ENCODE data around the gene CDH13.

Gene CDH13

DNA sequence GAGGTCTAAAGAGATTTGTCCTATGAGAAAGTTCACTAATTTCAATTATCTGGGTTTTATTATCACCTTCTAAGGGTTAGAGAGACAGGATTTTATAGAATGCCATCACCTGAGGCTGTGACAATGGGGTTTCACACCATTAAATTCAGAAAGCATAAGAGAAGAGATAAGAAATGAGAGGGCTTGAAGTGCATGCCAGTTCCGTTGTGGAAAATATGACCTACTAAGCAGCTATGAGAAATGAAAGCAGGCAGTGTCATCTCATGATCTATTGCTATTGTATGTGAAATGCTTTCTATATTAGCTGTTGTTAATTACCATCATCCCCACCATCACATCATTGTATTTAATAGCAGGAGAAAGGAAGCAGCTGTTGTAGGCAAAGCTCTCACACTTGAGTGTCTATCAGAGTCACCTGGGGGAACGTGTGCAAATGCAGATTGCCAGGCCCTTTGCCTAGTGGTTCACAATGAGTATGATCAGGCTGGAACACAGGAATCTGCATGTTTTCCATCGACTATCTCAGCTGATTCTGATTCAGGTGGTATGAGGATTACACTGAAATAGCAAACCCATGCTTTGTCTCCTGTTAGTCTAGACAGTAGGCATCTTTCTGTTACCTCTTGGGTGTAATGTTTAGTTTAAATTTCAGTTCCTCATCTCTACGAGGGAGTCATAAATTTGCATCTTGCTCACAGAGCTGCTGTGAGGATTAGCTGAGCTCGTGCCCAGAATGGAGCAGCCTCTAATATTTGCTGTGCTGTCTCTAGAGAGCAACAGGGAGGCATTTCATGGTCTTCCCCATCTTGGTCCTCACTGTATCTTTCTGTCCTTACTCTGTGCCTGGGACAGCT, 256.4 kb downstream of the CDH13 start:
- H3K9me3 ChIP-seq (ENCODE audit: low read length), result no peaks in the 10 kb centered on the region
- H3K27ac ChIP-seq (ENCODE audit: low read depth, low read length), result no peak overlapping the region
- peaks cover 5% of the 10 kb centered on the region for H3K4me1 ChIP-seq (ENCODE audit: insufficient read depth, low read length)
- no peak overlapping the region for H3K9ac ChIP-seq (ENCODE audit: low read length)
- no peaks in the 10 kb centered on the region for H3K27me3 ChIP-seq (ENCODE audit: control insufficient read depth in 1 of 2, insufficient read depth in 2 of 2, low read length in 2 of 2)
- no peak overlapping the region for H3K4me3 ChIP-seq (ENCODE audit: low read depth in 1 of 2, low read length in 2 of 2)
- H3K36me3 ChIP-seq (ENCODE audit: insufficient read depth, low read length), result no peaks in the 10 kb centered on the region

DNA sequence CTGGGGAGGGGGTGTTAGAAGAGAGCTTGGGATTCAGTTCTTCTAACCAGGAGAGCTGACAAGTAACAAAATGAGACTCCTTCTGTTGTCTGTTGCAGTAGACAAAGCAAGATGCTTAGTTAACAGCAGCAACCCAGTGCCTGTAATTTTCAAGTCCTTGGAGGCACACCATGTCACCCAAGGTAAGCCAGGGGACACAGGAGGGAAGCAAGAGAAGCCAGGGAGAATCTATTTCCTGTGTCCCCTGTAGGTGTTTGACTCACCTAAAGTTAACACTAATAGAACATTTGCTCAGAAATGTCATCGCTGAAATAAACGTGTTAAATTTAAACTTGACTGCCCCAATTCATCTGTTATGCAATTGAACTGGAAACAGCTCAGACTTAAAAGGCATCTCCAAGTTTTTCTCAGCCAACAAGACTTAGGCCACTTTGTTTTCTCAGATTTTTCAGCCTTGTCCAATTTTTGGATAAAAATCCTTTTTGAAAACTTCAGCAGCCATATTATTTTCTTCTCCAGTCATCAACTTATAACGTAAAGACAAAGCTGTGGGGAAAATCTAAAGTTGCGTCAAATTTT, 257.6 kb downstream of the CDH13 start:
- peaks cover 17% of the 10 kb centered on the region for H3K4me1 ChIP-seq (ENCODE audit: insufficient read depth, low read length)
- no peaks in the 10 kb centered on the region for H3K27me3 ChIP-seq (ENCODE audit: control insufficient read depth in 1 of 2, insufficient read depth in 2 of 2, low read length in 2 of 2)
- no peaks in the 10 kb centered on the region for H3K9me3 ChIP-seq (ENCODE audit: low read length)
- no peak overlapping the region for H3K9ac ChIP-seq (ENCODE audit: low read length)
- no peak overlapping the region for H3K4me3 ChIP-seq (ENCODE audit: low read depth in 1 of 2, low read length in 2 of 2)
- no peak overlapping the region for H3K27ac ChIP-seq (ENCODE audit: low read depth, low read length)
- no peaks in the 10 kb centered on the region for H3K36me3 ChIP-seq (ENCODE audit: insufficient read depth, low read length)

DNA sequence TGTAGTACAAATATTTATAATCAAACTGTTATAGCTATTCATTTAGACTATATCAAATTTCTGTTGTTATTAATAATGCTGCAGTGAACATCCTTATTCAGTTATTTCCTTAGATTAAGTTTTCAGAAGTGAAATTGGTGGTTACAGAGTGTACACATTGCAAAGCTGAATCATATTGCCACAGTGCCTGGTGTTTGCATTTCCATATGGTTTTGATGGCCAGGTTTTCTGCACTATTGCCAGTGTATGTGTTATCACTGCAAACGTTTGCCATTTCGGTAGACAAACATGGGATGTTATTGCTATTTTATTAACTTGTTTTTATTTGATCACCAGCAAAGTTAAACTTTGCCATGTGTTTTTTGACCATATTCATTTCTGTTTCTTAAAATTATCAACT, 259.4 kb downstream of the CDH13 start:
- Histone ChIP-seq H3K36me3 (ENCODE audit: insufficient read depth, low read length) (no peaks in the 10 kb centered on the region), H3K9me3 (ENCODE audit: low read length) (no peaks in the 10 kb centered on the region), H3K4me1 (ENCODE audit: insufficient read depth, low read length) (peaks cover 17% of the 10 kb centered on the region), H3K9ac (ENCODE audit: low read length) (no peak overlapping the region), H3K27me3 (ENCODE audit: control insufficient read depth in 1 of 2, insufficient read depth in 2 of 2, low read length in 2 of 2) (no peaks in the 10 kb centered on the region), H3K4me3 (ENCODE audit: low read depth in 1 of 2, low read length in 2 of 2) (no peak overlapping the region), H3K27ac (ENCODE audit: low read depth, low read length) (no peak overlapping the region)

DNA sequence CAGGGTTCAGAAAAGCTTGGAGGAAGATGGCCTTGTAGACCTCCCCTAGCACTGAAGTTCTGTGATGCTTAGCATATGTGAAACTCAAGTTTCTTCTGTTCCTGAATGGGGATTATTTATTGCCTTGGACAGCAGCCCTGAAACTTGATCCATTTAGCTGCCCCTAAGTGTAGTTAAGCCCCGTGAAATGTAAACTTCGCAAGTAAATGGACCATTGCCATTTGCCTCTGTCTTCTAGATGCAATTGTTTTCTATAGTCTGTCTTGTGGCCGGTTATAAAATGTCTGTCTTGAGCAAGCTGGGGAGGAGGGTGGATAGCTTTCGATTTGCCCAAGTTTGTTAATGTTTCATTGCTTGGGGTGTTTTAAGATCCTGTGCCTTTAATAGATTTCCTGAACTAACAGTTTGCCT, 261.8 kb downstream of the CDH13 start:
- Histone ChIP-seq H3K9ac (ENCODE audit: low read length) (no peak overlapping the region), H3K27me3 (ENCODE audit: control insufficient read depth in 1 of 2, insufficient read depth in 2 of 2, low read length in 2 of 2) (no peaks in the 10 kb centered on the region), H3K27ac (ENCODE audit: low read depth, low read length) (no peak overlapping the region), H3K36me3 (ENCODE audit: insufficient read depth, low read length) (no peaks in the 10 kb centered on the region), H3K4me3 (ENCODE audit: low read depth in 1 of 2, low read length in 2 of 2) (no peak overlapping the region), H3K9me3 (ENCODE audit: low read length) (no peaks in the 10 kb centered on the region), H3K4me1 (ENCODE audit: insufficient read depth, low read length) (peaks cover 17% of the 10 kb centered on the region)

DNA sequence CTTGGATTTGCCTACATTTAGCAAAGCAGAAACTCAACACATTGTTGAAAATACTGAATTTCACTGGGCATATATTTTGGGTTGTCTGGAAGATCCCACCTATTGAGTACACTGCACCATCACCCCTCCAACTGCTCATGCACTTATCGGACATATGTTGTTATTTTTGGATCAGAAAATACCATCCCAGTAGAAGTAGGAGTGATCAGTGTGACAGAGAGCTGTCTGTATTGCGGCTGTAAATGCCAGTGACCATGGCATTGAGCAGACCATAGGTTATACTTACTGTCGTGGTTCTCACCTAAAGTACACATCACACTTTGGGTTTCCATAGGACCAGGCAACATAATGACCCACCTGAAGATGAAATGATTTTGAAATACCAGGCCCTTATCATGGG, 264.7 kb downstream of the CDH13 start:
- no peaks in the 10 kb centered on the region for H3K9me3 ChIP-seq (ENCODE audit: low read length)
- H3K27ac ChIP-seq (ENCODE audit: low read depth, low read length), result no peak overlapping the region
- no peak overlapping the region for H3K4me3 ChIP-seq (ENCODE audit: low read depth in 1 of 2, low read length in 2 of 2)
- no peak overlapping the region for H3K9ac ChIP-seq (ENCODE audit: low read length)
- no peaks in the 10 kb centered on the region for H3K27me3 ChIP-seq (ENCODE audit: control insufficient read depth in 1 of 2, insufficient read depth in 2 of 2, low read length in 2 of 2)
- H3K4me1 ChIP-seq (ENCODE audit: insufficient read depth, low read length), result peaks cover 17% of the 10 kb centered on the region
- no peaks in the 10 kb centered on the region for H3K36me3 ChIP-seq (ENCODE audit: insufficient read depth, low read length)

DNA sequence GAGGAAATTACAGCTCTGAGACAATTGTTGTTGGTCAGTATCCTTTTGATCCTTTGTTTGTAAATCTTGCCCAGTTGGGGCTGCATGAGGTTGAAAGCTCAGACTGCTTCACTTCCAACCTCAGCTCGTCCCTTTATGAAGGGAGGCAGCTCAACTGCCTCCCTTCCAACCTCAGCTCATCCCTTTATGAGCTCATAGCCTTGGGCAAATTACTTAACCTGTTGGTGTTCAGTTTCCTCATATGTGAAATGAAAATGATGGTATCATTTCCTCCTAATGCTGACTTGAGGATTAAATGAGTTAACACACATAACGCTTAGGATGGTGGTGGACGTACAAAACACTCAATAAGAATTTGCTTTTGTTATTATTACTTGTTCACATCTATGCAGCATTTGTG, 265.1 kb downstream of the CDH13 start:
- no peaks in the 10 kb centered on the region for H3K9me3 ChIP-seq (ENCODE audit: low read length)
- H3K27me3 ChIP-seq (ENCODE audit: control insufficient read depth in 1 of 2, insufficient read depth in 2 of 2, low read length in 2 of 2), result no peaks in the 10 kb centered on the region
- no peak overlapping the region for H3K4me3 ChIP-seq (ENCODE audit: low read depth in 1 of 2, low read length in 2 of 2)
- H3K36me3 ChIP-seq (ENCODE audit: insufficient read depth, low read length), result no peaks in the 10 kb centered on the region
- H3K4me1 ChIP-seq (ENCODE audit: insufficient read depth, low read length), result peaks cover 17% of the 10 kb centered on the region
- no peak overlapping the region for H3K9ac ChIP-seq (ENCODE audit: low read length)
- no peak overlapping the region for H3K27ac ChIP-seq (ENCODE audit: low read depth, low read length)

DNA sequence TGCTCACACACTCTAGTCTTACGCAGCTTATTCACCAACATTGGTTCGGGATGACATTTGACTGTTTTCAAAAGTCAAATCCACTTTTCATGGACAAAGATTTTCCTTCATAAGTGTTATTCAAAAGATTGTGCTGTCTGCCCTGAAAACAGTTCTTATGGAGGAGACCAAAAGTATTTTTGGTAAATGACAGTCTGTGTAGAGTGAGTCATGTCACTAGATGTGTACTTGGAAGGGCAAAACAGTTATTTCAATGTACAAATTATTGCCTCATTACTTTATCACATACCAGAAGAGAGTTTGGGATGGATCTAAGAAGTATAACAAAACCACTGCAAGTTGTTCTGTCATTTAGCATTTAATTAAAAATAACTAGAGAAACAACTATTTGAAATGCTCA, 265.6 kb downstream of the CDH13 start:
- H3K27ac ChIP-seq (ENCODE audit: low read depth, low read length), result no peak overlapping the region
- no peak overlapping the region for H3K4me3 ChIP-seq (ENCODE audit: low read depth in 1 of 2, low read length in 2 of 2)
- H3K4me1 ChIP-seq (ENCODE audit: insufficient read depth, low read length), result peaks cover 17% of the 10 kb centered on the region
- no peaks in the 10 kb centered on the region for H3K36me3 ChIP-seq (ENCODE audit: insufficient read depth, low read length)
- H3K27me3 ChIP-seq (ENCODE audit: control insufficient read depth in 1 of 2, insufficient read depth in 2 of 2, low read length in 2 of 2), result no peaks in the 10 kb centered on the region
- H3K9me3 ChIP-seq (ENCODE audit: low read length), result no peaks in the 10 kb centered on the region
- H3K9ac ChIP-seq (ENCODE audit: low read length), result no peak overlapping the region

DNA sequence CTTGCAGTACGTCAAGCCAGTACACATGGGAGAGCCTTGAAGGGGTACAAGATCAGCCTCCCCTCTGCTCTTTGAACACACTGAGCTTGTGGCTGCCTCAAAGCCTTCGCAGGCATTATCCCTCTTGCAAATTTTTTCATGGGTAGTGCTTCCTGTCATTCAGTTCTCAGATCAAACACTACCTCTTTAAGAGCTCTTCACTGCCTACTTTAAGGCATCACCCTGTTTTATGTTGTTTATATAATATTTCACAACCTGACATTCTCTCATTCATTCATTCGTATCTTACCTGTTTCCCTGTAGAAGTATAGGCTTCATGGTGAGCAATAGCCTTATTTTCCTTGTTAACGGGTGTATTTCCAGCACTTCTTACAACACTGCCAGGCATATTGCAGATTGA, 269.1 kb downstream of the CDH13 start:
- H3K27me3 ChIP-seq (ENCODE audit: control insufficient read depth in 1 of 2, insufficient read depth in 2 of 2, low read length in 2 of 2), result no peaks in the 10 kb centered on the region
- no peaks in the 10 kb centered on the region for H3K4me1 ChIP-seq (ENCODE audit: insufficient read depth, low read length)
- H3K36me3 ChIP-seq (ENCODE audit: insufficient read depth, low read length), result no peaks in the 10 kb centered on the region
- H3K9ac ChIP-seq (ENCODE audit: low read length), result no peak overlapping the region
- H3K27ac ChIP-seq (ENCODE audit: low read depth, low read length), result no peak overlapping the region
- H3K9me3 ChIP-seq (ENCODE audit: low read length), result no peaks in the 10 kb centered on the region
- no peak overlapping the region for H3K4me3 ChIP-seq (ENCODE audit: low read depth in 1 of 2, low read length in 2 of 2)

DNA sequence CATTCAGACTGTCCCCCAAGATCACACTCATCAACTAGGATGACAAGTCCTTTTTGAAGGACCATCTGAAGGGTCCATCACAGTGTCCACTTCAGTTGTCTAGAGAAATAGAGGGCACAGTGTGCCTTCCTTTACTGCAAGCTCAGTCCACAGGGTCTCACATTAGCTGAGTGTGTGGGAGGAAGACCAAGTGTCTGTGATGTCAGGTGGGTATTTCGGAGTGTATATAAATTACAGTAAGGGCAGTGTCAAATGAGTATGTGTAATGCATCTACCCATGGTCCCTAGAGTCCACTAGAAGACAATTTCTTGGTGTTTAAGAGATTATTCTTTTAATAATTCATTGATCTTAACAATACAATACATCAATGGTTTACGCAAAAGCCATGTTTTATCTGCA, 272.2 kb downstream of the CDH13 start:
- H3K9me3 ChIP-seq (ENCODE audit: low read length), result no peaks in the 10 kb centered on the region
- H3K27ac ChIP-seq (ENCODE audit: low read depth, low read length), result no peak overlapping the region
- H3K4me3 ChIP-seq (ENCODE audit: low read depth in 1 of 2, low read length in 2 of 2), result no peak overlapping the region
- no peaks in the 10 kb centered on the region for H3K27me3 ChIP-seq (ENCODE audit: control insufficient read depth in 1 of 2, insufficient read depth in 2 of 2, low read length in 2 of 2)
- H3K4me1 ChIP-seq (ENCODE audit: insufficient read depth, low read length), result no peaks in the 10 kb centered on the region
- H3K36me3 ChIP-seq (ENCODE audit: insufficient read depth, low read length), result no peaks in the 10 kb centered on the region
- no peak overlapping the region for H3K9ac ChIP-seq (ENCODE audit: low read length)

DNA sequence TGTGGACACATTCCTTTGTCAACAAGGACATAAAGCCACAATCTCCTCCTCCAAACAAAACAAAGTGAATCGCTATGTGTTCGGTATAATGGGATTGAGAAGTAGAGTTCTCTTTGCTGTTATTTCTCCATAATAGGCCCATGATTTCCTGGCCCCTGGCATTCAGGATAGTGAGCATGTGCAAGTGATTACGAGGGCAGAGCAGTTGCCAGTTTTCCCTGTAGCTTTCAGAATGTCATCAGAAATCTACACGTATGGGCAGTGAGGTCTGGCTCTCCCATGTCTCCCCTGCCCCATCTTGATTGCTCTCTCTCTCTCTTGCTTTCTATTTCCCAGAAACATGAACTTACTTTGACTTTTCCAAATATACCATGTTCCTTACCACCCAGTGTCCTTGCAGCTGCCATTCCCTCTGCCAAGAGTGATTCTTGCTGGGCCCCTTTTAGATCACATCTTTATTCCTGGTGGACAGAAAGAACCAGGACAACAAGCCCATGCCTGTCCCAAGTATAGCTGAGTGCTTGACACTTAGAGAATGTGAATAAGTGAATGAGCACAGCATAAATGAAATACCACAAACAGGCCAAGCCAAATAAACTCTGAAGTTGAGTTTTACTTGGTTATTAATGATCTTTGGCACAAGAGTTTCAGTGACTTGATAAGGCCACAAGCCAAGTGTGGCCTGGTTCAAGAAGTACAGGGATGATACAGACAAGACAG, 273.1 kb downstream of the CDH13 start:
- no peaks in the 10 kb centered on the region for H3K36me3 ChIP-seq (ENCODE audit: insufficient read depth, low read length)
- no peaks in the 10 kb centered on the region for H3K9me3 ChIP-seq (ENCODE audit: low read length)
- no peaks in the 10 kb centered on the region for H3K4me1 ChIP-seq (ENCODE audit: insufficient read depth, low read length)
- H3K27me3 ChIP-seq (ENCODE audit: control insufficient read depth in 1 of 2, insufficient read depth in 2 of 2, low read length in 2 of 2), result no peaks in the 10 kb centered on the region
- no peak overlapping the region for H3K4me3 ChIP-seq (ENCODE audit: low read depth in 1 of 2, low read length in 2 of 2)
- no peak overlapping the region for H3K27ac ChIP-seq (ENCODE audit: low read depth, low read length)
- H3K9ac ChIP-seq (ENCODE audit: low read length), result no peak overlapping the region

DNA sequence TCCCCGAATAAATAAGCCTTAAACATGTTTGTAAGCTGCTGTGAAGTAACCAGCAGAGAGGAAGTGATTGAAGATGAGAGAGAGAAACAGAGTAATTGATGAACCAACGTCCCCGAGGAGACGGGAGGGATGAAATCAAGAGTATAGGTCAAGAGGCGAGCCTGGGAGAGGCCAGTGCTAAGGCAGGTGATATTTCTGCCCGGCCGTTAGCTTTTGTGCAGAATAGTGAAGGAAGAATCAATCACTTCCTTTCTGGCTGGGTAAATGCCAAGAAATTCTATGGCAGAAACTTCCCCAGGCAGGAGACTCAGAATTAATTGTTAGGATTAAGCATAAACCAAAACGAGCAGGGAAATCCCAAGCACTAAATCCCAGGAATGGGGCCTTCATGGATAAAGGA, 273.8 kb downstream of the CDH13 start:
- Histone ChIP-seq H3K4me1 (ENCODE audit: insufficient read depth, low read length) (no peaks in the 10 kb centered on the region), H3K27ac (ENCODE audit: low read depth, low read length) (no peak overlapping the region)

More for the DNA sequence above, 273.8 kb downstream of the CDH13 start:
- Histone ChIP-seq H3K27me3 (ENCODE audit: control insufficient read depth in 1 of 2, insufficient read depth in 2 of 2, low read length in 2 of 2) (no peaks in the 10 kb centered on the region), H3K9ac (ENCODE audit: low read length) (no peak overlapping the region), H3K4me3 (ENCODE audit: low read depth in 1 of 2, low read length in 2 of 2) (no peak overlapping the region), H3K36me3 (ENCODE audit: insufficient read depth, low read length) (no peaks in the 10 kb centered on the region), H3K9me3 (ENCODE audit: low read length) (no peaks in the 10 kb centered on the region)

All from muscle layer of colon (tissue), 2 donors.